Activated CD4-positive, alpha-beta T cell treated with anti-CD3 and anti-CD28 coated beads for 48 hours (primary cell): Measurements from ENCODE around the gene OXER1.
"Not testable (repeated sequence)": the region's sequence is repeated elsewhere in the genome, so short reads cannot be mapped to it uniquely, and the experiment has no call there.

ENCODE experiments used
- DNase-seq: peaks from one replicate; pipeline ENCODE4 v3.0.0-alpha.2; 2020

OXER1 gene

DNA sequence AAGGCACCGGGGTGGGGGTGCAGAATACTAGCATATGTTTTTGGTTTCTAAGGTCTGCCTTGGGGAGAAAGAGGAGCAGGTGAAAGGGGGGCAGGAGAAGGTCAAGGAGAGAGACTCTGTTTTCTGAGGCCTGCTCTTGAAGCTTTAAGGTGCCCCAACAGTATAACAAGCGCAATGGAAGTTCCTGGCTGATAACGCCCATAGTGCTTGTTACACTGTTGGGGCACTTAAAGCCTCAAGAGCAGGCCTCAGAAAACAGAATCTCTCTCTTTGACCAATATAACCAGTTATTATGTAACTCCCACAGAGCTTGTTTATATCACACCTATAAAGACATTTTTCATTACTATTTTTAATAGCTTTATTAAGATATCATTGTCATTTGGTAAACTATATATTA is 16.5 kb downstream of the OXER1 start:
- no peak for DNase-seq

DNA sequence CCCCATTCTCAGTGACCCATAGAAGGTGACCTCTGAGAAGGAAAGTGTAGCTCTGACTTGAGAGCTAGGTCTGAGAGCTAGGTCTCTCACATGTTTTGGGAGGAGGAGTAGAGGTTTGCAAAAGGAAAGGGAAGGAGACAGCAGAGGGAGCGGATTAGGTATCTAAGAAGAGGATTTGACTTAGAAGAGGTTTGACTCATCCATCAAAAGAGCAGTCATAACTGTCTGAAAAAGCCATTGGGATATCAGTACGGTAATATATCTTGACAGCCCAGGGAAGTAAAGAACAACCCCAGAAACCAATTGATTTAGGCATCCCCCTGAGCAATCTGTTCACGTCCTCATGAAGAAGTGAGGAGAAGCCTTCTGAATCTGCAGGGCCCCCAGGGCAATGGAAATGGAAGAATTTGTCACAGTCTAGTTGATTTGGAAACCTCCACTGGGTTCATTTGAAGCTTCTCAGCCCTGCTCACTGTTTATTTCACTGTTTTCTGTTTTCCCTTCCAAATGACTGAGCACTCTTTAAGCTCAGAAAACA is 19.3 kb downstream of the OXER1 start:
- DNase-seq, result no peak

DNA sequence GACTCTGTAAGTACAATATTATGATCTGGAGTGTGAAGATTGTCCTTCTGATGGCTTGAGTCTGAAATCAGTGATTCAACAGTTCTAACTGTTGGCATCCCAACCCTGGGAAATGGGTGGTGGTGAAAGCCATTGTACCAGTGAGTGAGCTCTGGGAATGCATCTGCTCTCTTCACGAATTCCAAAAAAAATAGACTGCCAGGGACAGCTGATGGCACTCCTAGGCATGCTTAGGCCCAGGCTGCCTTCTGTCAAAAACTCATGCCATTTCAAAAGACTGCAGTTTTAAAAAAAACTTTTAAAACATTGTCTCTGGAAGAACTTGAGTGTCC is 20.3 kb downstream of the OXER1 start:
- DNase-seq, result no peak

DNA sequence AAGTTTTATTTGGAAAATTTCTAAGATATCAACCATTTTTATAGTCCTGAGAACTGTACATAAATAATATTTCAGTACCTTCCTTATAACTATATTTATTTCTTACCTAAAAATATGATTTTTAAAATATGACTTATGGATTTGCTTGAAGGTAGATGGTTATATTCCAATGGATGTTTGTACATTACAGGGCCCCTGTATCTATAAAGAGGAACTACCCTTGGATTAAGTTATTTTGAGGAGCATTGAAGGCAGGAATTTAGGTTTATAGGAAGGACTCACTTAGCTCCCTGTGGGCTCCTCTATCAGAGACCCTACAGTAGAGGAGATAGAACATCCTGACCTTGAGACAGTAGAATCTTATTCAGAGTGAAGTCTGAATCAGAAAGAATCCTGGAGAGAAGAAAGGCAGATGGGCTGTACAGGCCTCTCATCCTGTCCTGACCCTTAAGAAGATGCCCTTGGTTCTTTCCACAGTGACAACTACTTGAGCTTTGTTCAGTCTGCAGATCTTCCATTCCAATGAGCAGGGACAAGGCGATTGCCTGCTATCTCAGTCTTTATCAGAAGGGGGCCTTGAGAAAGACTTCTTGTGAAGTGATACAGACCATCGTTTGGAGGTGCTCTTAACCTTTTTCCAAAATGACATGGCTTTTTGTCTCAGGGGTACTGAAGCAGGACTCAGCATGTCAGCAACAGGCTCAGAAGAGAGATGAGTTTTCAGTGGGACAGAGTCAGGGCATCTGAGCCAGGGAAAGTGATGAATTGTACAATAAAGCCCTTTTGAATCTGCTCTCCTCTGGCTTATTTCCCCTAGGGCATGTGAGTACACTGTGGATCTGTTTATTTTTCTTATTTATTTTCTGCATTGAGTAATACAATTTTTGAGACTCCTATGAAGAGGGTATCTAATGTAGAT is 20.9 kb downstream of the OXER1 start:
- no peak for DNase-seq

DNA sequence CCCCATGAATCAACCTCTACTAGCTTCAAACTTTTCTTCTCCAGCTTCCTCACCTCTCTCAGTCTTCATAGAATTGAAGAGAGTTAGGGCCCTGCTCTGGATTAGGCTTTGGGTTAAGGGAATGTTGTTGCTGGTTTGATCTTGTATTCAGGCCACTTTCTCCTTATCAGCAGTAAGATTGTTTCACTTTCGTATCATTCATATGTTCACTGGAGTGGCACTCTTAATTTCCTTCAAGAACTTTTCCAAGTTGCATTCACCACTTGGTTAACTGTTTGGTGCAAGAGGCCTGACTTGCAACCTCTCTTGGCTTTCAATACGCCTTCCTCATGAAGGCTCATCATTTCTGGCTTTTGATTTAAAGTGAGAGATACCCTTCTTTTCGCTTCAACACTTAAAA is 22.8 kb downstream of the OXER1 start:
- no peak for DNase-seq

DNA sequence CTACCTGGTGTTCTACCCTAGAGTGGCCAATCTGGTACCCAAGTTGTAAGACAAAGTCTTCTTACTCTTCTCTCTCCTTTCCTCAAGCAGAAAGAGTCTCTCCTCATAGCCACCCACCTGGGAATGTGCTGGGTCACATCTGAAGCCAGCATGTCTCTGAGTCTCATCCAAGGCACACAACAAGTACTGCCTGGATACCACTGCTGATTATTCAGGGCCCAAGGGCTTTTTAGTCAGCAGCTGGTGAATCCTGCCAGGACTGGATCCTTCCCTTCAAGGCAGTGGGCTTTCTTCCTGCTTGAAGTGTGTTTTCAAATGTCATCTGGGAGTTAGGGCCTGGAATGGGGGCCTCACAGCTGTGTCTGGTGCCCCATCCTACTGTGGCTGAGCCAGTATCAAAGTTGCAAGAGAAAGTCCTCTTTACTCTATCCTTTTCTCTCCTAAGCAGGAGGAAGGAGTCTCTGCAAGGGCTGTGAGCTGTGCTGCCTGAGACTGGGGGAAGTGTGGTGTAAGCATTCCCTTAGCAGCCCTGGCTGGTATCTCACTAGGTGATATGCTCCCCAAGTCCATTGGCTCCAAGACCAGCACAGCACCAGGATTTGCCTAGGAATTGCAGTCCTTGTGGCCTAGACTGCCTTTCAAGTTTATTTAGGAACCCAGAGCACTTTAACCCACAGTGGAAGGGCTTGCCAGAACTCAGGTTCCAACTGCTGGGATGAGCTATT is 27.2 kb downstream of the OXER1 start:
- no peak for DNase-seq

DNA sequence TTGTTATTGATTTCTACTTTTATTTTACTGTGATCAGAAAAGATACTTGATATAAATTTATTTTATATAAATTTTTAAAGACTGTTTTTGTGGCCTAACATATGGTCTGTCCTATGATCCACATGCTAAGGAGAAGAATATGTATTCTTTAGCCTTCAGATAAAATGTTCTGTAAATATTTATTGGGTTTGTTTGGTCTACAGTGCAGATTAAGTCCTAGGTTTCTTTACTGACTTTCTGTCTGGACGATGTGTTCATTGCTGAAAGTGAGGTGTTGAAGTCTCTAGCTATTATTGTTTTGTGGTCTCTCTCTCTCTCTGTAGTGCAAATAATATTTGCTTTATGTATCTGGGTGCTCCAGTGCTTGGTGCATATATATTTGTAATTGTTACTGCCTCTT is 30.1 kb downstream of the OXER1 start:
- no peak for DNase-seq

DNA sequence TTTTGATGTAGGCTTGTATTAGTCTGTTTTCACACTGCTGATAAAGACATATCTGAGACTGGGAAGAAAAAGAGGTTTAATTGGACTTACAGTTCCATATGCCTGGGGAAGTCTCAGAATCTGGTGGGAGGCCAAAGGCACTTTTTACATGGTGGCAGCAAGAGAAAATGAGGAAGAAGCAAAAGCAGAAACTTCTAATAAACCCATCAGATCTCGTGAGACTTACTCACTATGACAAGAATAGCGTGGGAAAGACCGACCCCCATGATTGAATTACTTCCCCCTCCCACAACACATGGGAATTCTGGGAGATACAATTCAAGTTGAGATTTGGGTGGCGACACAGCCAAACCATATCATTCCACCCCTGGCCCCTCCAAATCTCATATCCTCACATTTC is 32.6 kb downstream of the OXER1 start:
- DNase-seq, result not testable (repeated sequence)

DNA sequence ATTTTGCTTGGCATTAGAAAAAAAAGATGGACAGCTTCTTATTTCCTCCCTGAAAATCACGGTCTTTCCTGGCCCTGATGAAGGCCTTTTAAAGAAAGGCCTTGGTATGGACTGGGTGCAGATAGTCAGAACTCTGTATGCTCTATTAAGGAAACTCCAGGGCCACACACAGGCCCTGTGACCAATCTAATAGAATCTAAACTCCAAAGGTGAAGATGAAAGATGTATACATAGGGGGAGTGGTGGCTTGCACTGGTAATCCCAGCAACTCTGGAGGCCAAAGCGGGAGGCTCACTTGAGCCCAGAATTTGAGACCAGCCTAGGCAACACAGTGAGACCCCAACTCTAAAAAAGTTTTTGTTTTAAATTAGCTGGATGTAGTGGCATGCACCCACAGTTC is 37.3 kb downstream of the OXER1 start:
- no peak for DNase-seq

DNA sequence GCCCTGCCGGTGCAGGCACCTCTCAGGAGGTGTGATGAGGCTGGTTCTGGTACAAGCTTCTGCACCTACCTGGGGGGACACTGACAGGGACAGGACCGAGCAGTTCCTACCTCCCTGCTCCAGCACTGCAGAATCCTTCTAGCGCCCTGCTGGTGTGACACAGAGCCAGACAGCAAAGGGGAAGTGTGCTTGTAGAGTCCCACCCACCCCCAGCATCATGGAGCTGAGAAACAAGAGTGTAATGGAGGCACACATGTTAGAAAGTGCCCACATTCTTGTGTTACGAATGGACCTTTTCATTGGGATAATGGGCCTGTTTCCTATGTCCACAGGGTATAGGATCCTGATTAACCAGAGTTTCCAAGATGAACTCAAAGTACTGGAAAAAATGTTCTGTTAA is 38.3 kb downstream of the OXER1 start:
- no peak for DNase-seq

DNA sequence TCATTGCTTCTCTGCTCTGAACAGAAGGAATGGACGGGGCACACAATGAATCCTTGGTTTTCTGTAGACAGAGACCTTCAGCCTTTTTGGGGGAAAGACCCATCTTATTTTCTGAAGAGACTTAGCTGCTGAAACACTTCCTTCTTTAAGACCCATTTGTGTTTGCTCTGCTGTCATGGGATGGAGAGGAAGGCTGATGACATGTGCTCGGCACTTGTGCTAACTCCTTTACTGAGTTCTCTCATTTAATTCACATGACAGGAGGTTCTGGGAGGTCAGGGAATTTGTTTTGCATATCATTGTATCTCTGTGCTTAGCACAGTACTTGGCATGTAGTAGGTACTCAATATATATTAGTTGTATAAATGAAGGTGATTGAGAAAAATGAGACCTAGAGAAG is 39.0 kb downstream of the OXER1 start:
- no peak for DNase-seq

DNA sequence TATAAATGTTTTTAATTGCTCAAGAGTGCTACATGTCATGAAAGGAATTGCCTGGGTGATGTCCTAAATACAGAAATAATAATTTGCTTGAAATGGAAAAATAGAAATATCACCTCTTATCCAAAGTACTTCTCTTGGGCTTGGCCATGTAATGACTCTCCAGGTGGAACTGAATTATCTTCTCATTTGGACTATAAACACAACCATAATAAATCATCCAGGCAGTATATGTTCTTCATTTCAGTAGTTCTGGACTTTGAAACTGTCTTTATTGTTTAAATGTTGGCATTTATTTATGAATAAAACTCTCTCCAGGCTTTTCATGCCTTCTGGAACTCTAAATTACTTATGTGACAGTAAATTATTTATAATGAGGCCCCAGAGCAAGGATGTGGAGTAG is 40.5 kb downstream of the OXER1 start:
- DNase-seq, result no peak

DNA sequence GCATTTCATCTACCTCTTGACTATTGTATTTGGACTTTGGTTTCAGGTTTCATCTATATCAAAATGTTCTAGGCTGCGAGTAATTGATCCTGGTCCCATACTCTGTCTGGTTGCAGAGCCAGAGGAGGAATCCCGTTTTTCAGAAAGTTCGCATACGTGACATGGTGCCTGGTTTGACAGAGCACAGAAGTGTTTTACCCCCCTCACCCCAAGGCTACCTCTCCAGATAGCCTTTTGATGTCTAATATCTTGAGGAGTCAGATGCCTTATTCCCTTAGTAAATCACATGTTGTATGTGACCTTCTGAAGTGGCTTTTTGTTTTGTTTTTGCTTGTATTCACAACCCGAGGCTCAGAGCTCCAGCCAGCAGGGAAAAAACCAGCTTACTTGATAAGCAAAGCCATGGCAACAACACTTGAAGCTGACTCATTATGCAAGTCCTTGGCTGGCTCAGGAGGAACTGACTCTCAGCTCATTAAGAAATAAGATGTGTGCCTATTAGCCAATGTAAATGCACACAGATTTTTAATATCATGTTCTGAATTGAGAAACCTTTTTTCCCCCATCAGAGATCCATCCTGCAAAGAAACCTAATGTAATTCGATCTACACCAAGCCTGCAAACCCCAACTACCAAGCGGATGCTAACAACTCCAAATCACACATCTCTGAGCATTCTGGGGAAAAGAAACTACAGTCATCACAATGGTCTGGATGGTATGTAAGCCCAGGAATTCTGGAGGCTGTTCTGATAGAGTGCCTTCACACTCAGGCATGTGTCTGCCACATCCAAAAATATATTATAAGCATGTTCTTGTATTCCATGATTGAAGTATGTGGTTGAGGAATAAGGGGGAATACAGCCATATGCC is 41.4 kb downstream of the OXER1 start:
- peak; percentile 55 for DNase-seq

DNA sequence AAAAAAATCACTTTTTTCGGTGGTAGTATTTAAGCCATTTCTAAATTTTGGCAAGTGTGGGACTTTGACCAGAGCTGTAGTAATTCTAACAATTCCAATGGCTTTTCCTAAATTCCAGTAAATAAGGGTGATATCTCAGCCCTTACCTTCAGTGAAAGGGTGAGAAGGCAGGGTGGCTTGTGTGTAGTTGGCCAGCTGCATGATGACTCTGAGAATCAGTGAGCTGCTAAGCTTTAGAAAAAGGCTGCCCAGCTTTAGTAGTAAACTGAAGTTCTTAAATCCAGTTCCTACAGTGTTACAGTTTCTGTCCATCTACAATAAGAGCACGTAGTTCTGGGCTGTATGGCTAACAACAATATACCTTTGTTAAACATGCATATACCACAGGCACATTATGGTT is 42.0 kb downstream of the OXER1 start:
- no peak for DNase-seq

DNA sequence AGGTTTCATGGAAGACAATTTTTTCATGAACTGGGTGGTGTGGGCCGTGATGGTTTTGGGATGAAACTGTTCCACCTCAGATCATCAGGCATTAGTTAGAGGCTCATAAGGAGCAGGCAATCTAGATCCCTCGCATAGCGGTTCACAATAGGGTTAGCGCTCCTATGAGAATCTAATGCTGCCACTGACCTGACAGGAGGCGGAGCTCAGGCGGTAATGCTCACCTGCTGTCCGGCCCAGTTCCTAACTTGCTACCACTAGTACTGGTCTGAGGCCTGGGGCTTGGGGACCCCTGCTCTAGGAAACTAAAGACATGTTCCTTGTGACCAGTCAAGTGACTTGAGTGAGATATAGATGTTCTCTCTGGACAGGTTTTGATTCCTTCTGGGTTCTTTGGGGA is 49.2 kb downstream of the OXER1 start:
- no peak for DNase-seq

DNA sequence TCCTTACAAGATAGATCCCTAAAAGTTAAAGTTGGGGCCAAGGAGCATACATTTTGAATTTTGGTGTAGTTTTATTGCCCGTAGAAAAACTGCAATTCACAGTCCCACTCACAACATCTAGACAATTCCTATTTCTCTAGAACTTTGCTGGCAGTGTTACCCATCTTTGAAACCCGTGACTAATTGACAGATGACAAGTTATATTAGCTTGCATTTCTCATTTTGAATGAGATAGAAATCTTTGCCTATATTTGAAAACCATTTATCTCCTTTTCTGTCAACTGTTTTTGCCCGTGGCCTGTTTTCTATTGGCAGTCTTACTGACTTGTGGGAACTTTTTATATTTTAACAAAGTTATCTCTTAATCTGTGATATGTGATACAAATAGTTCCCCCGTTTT is 50.0 kb downstream of the OXER1 start:
- DNase-seq, result no peak

DNA sequence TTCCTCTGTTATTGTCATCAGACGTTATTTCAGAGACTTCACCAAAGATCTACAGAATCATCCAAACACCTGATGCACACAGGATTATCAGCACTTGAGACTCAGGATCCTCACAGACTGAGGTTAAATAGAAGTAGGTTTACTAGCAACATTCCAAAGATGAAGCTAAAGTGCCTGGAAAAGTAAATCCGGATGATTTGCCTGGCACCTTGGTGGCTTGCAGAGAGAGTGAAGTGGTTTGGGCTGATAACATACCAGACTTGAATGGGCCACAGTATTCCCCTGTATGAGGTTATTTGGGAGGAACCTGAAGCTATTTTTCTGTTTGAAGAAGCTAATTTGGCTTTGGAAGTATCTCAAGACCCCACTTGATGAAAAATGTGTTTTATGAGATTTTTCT is 51.0 kb downstream of the OXER1 start:
- no peak for DNase-seq
